Kidney epithelial cell (primary cell): Measurements from ENCODE around the gene FANCG. TPM values are rescaled to one million over a fixed set of nuclear protein-coding genes. Genes with fewer than 3 reads are reported as not detected.

Experiments
- DNase-seq: peaks from one replicate; pipeline ENCODE4 v3.0.0-alpha.2; 2010; ENCODE audit warnings: low read depth
- H3K27me3 ChIP-seq: 2 replicates; pipeline ENCODE4 v1.6.0; 2011; ENCODE audit warnings: low read length; ENCODE audit not compliant: control insufficient read depth, insufficient read depth
- H3K36me3 ChIP-seq: 2 replicates; pipeline ENCODE4 v1.5.1; 2011; ENCODE audit warnings: low read length; ENCODE audit not compliant: control insufficient read depth, insufficient read depth
- H3K4me3 ChIP-seq: 2 replicates; pipeline ENCODE4 v1.5.1; 2011; ENCODE audit warnings: low read depth, mild to moderate bottlenecking, control low read depth, low read length
- total RNA-seq: library from RNA; depleted of rRNA; stranded (reverse); fragments of >200 nt; gene quantifications from 2 replicates; pipeline ENCODE4 v1.2.3, GENCODE V29; 2015
- TF ChIP-seq, protein P1 (sequence below): IDR thresholded peaks from 2 replicates; pipeline ENCODE4 v1.5.1; 2011; ENCODE audit warnings: mild to moderate bottlenecking, moderate library complexity, low read length, control low read depth, inconsistent platforms; ENCODE audit not compliant: insufficient read depth, poor library complexity, severe bottlenecking

The FANCG gene
- total RNA-seq, 1 donor from 2014 or later = 22.3 TPM

DNA sequence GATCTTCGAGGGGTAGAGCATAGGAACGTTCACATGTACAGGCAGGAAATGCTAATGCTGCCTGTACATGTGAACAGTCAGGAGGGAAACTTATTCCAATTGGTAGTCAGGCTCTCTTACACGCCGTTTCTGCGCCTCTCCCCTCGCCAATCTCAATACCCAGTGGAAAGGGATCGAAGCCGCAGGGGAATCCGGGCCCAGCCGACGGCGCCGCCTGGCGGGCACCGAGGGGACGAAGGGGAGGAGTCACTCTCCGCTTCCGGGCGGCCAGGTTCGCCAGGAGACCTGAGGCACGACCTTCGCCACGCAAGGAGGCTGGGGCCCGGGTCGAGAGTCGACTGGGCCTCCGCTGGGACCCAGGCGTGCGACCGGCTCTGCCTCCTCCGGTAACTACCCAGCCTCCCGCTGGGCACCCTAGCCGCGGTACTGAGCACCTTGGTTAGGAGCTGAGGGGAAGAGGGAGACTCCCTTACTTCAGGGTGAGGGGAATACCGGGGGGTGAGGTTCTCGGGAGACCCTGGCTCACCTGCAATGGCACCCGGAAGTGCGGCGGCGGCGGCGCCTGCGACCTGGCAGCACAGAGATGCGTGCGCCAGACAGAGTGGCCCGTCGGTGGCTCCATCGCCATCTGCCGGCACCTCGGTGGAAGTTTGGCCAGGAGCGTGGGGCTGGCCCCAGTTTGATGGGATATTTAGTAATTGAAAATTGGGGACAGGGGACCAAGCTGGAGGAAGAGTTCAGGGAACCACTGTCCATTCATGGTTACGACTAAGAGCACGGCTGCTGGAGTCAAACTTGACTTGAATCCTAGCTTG lies 16.5 kb upstream of the FANCG start, which contains the start of gene PIGO:
PIGO (minus strand) TSS at position 557 of the 815 bp plus-strand sequence. CDS start 1,026 bp downstream, outside the sequence.
- DNase-seq = no peak
- Histone ChIP-seq H3K36me3 (peaks cover 2% of the 10 kb centered on the region), H3K27me3 (no peaks in the 10 kb centered on the region), H3K4me3 (peak within 1 kb of the TSS; percentile 88)
- TF ChIP-seq, protein P1, sequence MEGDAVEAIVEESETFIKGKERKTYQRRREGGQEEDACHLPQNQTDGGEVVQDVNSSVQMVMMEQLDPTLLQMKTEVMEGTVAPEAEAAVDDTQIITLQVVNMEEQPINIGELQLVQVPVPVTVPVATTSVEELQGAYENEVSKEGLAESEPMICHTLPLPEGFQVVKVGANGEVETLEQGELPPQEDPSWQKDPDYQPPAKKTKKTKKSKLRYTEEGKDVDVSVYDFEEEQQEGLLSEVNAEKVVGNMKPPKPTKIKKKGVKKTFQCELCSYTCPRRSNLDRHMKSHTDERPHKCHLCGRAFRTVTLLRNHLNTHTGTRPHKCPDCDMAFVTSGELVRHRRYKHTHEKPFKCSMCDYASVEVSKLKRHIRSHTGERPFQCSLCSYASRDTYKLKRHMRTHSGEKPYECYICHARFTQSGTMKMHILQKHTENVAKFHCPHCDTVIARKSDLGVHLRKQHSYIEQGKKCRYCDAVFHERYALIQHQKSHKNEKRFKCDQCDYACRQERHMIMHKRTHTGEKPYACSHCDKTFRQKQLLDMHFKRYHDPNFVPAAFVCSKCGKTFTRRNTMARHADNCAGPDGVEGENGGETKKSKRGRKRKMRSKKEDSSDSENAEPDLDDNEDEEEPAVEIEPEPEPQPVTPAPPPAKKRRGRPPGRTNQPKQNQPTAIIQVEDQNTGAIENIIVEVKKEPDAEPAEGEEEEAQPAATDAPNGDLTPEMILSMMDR = peak; percentile 94

DNA sequence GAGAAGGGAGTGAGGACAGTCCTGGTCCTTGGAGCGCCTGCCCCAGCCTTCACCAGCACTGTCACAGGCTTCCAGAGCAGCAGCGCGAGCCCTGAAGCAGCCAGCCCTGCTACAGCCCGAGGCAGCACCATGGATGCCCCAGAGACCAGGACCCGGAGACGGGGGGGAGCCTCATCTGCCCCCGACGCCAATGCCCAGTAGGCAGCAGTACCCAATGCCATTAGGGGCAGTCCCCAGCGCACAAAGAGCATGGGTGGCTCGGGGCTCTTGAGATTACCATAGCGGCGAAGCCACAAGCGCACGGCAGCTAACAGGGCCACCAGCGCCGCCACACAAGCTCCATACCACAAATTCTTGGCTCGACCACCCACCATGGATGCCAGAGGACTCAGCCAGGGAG lies 11.8 kb upstream of the FANCG start:
- DNase-seq = no peak

DNA sequence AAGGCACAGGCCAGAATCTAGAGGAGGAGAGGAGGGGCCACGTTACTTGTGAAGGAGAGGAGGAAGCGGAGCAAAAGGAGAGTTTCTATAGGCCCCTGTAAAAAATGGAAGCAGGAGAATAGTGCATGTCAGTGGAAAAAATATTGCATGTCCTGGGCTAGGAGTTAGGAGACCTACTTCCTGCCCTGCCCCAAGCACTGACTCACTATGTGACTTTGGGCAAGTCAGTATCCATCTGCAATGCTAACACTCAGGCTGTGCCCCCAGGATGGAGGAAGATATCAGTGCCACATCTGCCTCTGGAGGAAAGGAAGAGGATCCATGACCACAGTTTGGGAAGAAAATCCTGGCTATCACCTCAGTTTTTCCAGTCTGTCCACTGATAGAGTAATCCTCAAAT lies 9.7 kb upstream of the FANCG start:
- no peak overlapping the region for H3K4me3 ChIP-seq
- H3K27me3 ChIP-seq = no peaks in the 10 kb centered on the region
- DNase-seq = no peak
- TF ChIP-seq, protein P1 = no peak
- no peaks in the 10 kb centered on the region for H3K36me3 ChIP-seq

More for the DNA sequence above, 11.8 kb upstream of the FANCG start:
- Histone ChIP-seq H3K36me3 (no peaks in the 10 kb centered on the region), H3K27me3 (no peaks in the 10 kb centered on the region), H3K4me3 (no peak overlapping the region)
- TF ChIP-seq, protein P1 = no peak

DNA sequence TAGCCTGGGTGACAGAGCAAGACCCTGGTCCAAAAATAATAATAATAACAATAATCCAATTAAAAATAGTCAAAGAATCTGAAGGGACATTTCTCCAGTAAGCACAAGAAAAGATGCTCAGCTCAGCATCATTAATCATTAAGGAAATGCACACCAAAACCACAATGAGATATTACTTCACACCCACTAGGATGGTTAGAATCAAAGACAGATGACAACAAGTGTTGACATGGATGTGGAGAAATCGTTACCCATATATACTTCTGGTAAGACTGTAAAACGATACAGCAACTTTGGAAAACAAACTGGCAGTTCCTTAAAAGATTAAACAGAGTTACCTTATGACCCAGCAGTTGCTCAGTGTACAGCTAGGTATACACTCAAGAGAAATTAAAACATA lies 5.3 kb upstream of the FANCG start:
- DNase-seq = no peak
- Histone ChIP-seq H3K27me3 (no peaks in the 10 kb centered on the region), H3K36me3 (no peaks in the 10 kb centered on the region), H3K4me3 (no peak overlapping the region)
- TF ChIP-seq, protein P1 = no peak

DNA sequence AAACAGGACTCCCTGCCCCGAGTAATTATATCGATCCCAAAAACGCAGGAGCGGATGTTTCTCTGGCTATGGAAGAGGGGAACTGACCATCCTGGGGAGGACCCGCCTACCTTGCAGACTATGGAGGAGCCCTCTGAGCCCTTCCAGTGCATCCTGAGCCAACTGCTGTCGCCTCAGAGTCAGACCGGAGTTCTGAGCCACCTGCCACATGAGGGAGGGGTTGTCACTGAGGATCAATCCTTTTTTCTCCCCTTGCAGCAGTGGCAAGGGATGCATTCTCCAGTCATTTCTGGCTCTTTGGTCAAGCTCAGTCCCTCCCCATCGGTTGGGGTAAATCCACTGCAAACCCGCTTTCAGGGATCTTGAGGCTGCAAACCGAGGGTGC lies 709 bp downstream of the FANCG start:
- Histone ChIP-seq H3K27me3 (no peaks in the 10 kb centered on the region), H3K4me3 (peak overlapping the region; percentile 66), H3K36me3 (no peaks in the 10 kb centered on the region)
- no peak for DNase-seq
- TF ChIP-seq, protein P1 = no peak
